GM18520 (cell line): ENCODE results near the gene MPO.

Source experiments
- ATAC-seq: cut with Tn5 transposase; IDR thresholded peaks from one replicate; pipeline ENCODE4 v1.9.1; 2021; ENCODE audit not compliant: unreplicated experiment

MPO gene

DNA sequence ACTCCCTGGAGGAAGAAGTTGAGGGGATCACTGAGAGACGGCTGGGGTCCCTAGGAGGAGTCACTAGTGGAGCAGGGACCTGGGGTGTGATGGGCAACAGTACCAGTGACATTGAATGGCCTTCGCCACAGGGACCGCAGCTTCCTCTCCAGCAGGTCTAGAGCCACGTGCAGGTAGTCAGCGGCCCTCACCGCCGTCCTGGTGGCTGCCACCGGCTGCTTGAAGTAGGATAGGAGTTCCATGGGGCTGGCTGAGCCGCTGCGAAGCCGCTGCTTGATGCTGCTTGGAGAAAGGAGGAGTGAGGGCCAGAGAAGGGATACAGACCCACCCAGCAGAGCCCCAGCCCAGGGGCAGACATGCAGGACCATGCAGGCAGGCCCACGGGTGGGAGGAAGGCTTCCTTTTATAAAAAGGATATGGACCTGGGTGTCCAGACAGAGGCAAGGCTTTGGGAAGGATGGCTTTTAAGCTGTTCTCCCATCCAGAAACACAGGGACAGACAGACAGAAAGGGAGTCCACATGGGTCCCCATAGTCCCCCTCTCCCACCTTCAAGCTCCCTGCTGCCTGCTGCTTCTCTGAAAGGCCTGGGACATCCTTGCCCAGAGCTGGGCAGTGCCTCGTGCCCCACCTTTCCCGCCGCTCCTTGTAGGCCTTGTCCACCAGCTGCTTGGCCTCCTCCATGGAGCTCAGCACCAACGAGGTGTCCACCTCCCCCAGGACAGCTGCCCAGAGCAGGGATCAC lies 827 bp downstream of the MPO start:
- no peak for ATAC-seq

DNA sequence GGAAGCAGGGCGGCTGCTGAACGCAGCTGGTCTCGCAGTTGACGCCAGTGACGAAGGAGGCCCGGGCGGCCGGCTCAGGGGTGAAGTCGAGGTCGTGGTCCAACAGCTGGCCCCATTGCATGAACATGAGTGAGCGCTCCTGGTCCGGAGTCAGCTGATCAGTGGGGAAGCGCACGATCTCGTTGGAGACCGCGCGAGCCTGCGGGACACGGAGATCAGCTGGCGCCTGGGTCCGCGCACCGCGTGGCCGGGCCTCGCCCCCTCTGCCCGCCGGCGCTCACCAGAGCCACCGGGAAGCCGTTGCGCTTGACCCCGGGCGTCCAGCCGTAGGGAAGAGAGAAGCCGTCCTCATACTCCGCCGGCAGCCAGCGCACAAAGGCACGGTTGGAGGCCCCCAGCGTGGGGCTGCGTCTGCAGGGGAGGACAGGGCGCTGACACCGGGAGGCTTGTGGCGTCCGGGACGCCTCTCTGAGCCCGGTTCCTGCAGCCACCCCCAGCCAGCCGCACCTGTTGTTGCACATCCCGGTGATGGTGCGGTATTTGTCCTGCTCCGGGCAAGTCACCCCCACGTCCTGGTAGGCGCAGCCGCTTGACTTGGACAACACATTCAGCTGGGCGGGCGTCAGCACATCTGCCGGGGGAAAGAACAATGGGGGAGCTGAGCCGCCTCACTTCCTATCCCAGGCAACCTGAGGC lies 1.6 kb downstream of the MPO start:
- ATAC-seq = no peak

GRCh38 chr17:58278661-58279015 lies 2.1 kb downstream of the MPO start:
- ATAC-seq = no peak

- ATAC-seq = no peak
Measured at GRCh38 chr17:58277802-58278595, 2.7 kb downstream of the MPO start.

DNA sequence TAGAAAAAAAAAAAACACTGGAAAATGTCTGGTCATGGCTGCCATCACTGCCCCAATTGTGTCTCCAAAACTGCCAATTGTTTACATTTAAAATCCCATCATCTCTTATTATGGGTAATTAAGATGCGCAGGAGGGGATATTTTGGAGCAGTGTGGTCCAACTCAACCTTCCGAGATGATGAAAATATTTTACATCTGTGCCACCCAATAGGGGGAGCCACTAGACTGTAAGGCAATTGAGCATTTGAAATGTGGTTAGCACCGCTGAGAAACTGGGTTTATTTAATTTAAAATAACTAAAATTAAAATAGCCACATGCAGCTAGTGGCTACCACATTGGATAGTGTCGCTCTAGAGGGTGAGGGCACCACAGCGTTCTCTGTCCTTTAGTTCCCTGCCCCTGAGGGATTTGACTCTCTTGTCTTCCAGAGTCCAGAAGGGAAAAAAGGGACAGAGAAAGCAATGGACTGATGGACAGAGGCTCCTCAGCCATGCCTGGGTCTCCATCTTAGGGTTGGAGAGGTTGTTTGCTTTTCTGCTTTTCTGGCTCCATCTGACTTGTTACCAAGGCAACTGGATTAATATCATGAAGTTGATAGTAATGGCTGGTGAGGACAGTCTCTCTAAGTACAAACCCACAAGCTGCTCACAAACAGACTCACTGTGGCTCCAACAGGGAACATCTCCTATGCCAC lies 3.5 kb downstream of the MPO start:
- ATAC-seq = no peak

DNA sequence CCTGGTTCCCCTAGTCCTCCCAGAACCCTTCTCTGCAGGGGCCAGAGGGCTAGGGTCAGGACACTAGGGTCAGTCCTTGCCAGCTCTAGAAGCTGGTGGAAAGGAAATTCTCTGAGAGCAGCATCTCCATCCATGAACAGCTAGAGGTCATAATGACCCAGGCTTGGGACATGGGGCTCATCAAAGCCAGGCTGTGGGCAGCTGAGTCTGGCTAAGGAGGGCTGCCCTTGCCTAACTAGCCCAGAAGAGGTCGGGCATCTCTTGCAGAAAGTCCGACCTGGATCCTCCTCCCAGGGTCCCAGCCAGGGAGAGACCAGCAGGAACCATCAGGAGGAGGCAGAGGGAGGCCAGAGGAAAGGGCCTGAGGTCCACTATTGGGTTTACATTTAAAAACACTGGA lies 4.3 kb downstream of the MPO start:
- no peak for ATAC-seq

DNA sequence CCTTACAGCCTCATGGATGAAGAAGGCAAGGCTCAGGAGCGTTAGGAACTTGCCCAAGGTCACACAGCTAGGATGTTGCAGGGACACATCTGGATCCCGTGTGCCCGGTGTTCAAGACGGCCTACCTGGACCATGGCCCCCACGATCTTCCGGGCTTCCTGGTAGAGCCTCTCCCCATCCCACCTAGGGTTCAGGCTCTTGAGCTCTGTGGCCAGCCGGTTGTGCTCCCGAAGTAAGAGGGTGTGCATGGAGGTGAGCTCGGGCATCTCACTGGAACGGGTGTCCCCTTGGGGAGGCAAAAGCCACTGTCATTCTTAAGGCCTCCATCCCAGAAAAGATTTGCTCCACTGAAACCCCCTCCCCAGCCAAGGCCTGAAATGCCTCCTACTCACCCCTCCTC lies 5.3 kb downstream of the MPO start:
- ATAC-seq = no peak

DNA sequence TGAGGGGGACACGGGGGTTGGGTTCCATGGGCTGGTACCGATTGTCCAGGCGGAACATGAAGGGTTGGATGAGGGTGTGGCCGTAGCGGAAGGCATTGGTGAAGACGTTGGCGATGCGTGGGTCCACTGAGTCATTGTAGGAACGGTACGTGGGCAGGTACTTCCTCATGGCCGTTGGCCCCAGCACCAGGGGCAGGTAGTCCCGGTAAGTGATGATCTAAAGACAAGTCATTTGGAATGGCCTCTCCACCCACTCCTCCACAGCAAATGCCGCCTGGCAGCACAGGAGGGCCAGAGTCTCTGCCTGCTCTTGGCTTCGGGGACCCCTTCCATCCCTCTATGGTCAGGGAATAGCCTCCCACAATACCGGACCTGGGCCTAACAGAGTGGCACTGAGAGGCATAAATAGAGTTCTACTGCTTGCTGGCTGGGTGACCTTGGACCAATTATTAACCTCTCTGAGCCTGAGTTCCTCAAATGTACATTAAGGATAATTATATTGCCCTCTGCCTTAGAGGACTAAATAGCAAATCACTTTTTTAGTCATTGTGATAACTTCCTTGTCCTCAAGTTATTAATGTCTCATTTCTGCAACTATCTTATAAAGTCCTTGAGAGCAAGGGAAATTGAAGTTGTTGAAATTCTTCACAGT lies 7.2 kb downstream of the MPO start:
- no peak for ATAC-seq

- ATAC-seq = no peak
Measured at GRCh38 chr17:58272367-58273280, 8.1 kb downstream of the MPO start.

DNA sequence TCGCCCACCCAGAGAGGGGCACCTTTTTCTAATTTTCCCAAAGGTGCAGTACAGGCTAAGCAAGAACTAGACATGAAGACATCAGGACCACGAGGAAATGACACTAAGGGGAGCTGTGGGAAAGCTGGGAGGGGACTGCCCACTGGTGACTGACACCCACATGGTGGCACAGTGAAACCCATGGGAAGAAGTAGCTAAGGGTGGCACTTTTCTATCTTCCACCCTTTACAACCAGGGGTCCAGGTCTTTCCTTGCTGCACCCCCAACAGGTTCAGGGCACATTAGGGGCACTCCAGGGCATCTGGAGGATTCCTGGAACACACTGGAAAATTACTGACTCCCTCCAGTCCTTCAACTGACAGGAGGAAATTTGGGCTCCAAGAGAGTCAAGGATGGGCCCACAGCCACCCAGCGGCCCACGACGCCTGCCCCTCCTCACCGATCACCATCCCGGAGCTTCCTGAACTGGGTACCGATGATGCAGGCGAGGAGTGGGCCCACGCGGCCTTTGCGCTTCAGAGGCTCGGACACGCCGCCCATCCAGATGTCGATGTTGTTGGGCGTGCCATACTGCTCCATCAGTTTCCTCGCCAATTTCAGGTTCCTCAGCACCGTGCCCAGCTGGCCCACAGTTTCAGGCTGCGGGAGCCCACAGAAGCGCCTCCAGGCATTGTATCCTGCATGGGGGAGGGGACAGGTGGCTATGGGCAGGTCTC lies 9.4 kb downstream of the MPO start:
- ATAC-seq = no peak

- ATAC-seq = no peak
Measured at GRCh38 chr17:58270476-58271215, 10.1 kb downstream of the MPO start.

- ATAC-seq = no peak
Measured at GRCh38 chr17:58269557-58270291, 11.0 kb downstream of the MPO start.

GRCh38 chr17:58268774-58269556 lies 11.8 kb downstream of the MPO start:
- no peak for ATAC-seq

DNA sequence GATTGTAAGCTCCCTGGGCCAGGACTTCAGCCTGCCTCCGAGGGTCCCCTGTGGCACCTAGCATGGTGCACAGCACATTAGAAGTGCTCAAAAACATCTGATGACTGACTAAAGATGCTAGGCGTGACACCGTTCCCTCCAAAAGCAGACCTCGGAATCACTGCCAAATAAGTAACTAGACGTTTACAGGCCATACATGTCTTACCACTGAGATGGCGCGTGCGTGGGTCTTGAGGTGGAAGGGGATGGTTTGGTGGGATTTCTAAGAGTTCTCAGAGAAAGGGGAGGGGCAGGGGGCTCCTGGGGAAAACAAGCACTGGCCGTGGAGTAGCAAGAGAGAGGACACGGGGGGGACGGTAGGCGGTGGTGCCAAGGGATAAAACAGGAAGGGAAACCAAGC lies 12.4 kb downstream of the MPO start:
- no peak for ATAC-seq

DNA sequence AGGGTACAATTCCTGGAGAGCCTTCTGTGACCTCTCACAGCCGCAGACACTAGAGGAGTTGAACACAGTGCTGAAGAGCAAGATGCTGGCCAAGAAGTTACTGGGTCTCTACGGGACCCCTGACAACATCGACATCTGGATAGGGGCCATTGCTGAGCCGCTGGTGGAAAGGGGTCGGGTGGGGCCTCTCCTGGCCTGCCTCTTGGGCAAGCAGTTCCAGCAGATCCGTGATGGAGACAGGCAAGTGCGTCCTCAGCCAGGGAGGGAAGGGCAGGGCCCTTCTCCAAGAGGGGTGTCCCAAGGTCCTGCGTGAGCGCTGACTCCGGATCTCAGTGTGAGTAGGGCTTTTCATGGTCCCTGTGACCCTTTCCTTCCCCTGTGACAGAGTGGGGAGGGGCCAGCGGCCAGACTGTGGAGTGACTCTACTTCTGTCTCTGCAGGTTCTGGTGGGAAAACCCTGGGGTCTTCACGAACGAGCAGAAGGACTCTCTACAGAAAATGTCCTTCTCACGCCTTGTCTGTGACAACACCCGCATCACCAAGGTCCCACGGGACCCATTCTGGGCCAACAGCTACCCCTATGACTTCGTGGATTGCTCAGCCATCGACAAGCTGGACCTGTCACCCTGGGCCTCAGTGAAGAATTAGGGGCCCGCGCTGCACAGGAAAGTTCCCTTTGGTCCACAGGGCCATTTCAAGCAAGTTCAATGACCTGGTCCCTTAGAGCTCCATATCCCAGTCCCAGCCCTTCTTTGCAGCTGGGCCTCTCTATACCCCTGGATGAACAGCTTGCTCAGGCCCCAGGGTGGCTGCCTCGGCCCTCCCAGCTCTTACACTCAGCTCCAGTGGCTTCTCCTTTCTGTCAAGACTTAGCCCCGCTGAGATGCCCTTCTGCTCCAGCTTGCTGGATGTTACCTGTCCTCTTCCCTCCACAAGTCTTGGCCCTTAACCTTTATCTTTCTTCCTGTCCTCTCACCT lies 13.1 kb downstream of the MPO start:
- ATAC-seq = no peak
